ENCODE results near the gene CDC42EP3. TPM values are rescaled to one million over a fixed set of nuclear protein-coding genes. Genes with fewer than 3 reads are reported as not detected.

Gene CDC42EP3
- total and polyA plus RNA-seq, 2 donors (not counting 1 experiment from before 2014, with no cell fraction given): 28.0 to 29.9 TPM

DNA sequence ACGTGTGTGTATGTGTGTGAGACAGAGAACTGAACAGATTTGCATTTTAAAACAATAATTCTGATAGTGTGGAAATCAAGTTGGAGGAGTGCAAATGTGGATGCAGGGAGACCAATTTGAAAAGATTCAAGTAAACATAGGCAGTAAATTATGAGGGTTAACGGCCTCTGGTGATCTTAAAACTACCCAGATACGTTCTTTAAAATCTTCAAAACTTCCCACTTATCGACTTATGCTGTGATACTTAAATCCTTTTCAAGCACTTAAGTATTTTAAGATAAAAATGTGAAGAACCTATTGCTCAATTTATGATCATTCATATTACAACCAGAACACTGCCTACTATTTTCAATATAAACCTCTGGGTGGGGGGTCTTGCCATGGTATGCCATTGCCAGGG lies 37.7 kb upstream of the CDC42EP3 start:
- Mint-ChIP-seq H3K4me3 (no peak overlapping the region), H3K9me3 (ENCODE audit: insufficient read depth) (no peaks in the 10 kb centered on the region), H3K4me1 (peaks cover 48% of the 10 kb centered on the region), H3K27me3 (no peaks in the 10 kb centered on the region), H3K27ac (no peak overlapping the region)
- intact Hi-C loops (cut with micrococcal nuclease): no loop called here
- Histone ChIP-seq H3K36me3 (replicated peaks in 1 of 2; ENCODE audit: control extremely low read depth in 1 of 2, control insufficient read depth in 1 of 2, extremely low read depth in 1 of 2, insufficient read depth in 2 of 2, low read length in 1 of 2) (no peaks in the 10 kb centered on the region), H3K9ac (ENCODE audit: low read length) (no peak overlapping the region), H2AFZ (ENCODE audit: insufficient read depth, low read depth, low read length, poor library complexity, severe bottlenecking) (no peak overlapping the region), H3K4me2 (replicated peaks; ENCODE audit: low read depth, low read length, poor library complexity, severe bottlenecking) (no peak overlapping the region), H3K9me3 (ENCODE audit: control extremely low read depth in 1 of 3, control insufficient read depth in 2 of 3, insufficient read depth in 1 of 3, low read length in 2 of 3) (peaks cover 0 to 3% (median 0%) of the 10 kb centered on the region in 3 donors), H4K20me1 (ENCODE audit: control insufficient read depth, insufficient read depth, low read length, poor library complexity, severe bottlenecking) (no peaks in the 10 kb centered on the region), H3K79me2 (ENCODE audit: control insufficient read depth, insufficient read depth, low read length) (no peaks in the 10 kb centered on the region), H3K4me3 (ENCODE audit: control extremely low read depth in 1 of 5, extremely low read depth in 1 of 5, insufficient read depth in 1 of 5, low read depth in 2 of 5, low read length in 4 of 5) (no peak overlapping the region), H3K27ac (ENCODE audit: low read length in 2 of 2) (no peak overlapping the region), H3K27me3 (replicated peaks in 1 of 4; ENCODE audit: control extremely low read depth in 1 of 4, control insufficient read depth in 3 of 4, insufficient read depth in 4 of 4, low read length in 3 of 4) (peaks cover 0 to 2% (median 0%) of the 10 kb centered on the region in 4 experiments), H3K4me1 (ENCODE audit: control insufficient read depth in 2 of 2, insufficient read depth in 2 of 2, low read length in 2 of 2) (peaks cover 24 to 39% of the 10 kb centered on the region in 2 donors)
- ATAC-seq (ENCODE audit: low read depth): no peak
- TF ChIP-seq, protein P1, sequence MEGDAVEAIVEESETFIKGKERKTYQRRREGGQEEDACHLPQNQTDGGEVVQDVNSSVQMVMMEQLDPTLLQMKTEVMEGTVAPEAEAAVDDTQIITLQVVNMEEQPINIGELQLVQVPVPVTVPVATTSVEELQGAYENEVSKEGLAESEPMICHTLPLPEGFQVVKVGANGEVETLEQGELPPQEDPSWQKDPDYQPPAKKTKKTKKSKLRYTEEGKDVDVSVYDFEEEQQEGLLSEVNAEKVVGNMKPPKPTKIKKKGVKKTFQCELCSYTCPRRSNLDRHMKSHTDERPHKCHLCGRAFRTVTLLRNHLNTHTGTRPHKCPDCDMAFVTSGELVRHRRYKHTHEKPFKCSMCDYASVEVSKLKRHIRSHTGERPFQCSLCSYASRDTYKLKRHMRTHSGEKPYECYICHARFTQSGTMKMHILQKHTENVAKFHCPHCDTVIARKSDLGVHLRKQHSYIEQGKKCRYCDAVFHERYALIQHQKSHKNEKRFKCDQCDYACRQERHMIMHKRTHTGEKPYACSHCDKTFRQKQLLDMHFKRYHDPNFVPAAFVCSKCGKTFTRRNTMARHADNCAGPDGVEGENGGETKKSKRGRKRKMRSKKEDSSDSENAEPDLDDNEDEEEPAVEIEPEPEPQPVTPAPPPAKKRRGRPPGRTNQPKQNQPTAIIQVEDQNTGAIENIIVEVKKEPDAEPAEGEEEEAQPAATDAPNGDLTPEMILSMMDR (IDR thresholded peaks at IDR 0.05): no peak
- TF ChIP-seq EZH2 (IDR thresholded peaks at IDR 0.05; ENCODE audit: borderline replicate concordance, insufficient read depth, low read depth, low read length, poor library complexity, severe bottlenecking): no peak
- CTCF ChIA-PET: no interaction called here
- POLR2A ChIA-PET: no interaction called here
- WGBS (ENCODE audit: insufficient coverage): 33% methylated on average over 1 of the region's 4 CpGs
- no peak for DNase-seq

DNA sequence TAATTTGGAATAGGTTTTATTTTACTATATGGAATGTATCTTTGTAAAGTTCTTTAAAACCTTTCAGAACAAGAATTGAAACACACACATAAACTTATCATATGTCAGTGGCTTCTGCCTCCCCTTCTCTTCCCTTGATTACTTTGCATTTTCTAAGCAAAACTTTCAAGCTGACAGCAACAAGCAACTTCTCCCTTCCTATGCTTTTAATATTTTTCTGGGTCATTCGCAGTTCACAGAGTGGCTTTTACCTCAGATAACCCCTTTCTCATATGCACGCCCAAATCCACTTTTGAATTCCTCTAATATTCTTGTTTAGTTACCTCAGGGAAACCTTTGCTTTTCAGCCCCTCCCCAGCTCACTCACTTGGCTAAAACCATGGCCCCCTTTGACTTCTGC lies 36.7 kb upstream of the CDC42EP3 start:
- Histone ChIP-seq H3K9ac (ENCODE audit: low read length) (no peak overlapping the region), H3K4me2 (replicated peaks; ENCODE audit: low read depth, low read length, poor library complexity, severe bottlenecking) (no peak overlapping the region), H3K27ac (ENCODE audit: low read length in 2 of 2) (no peak overlapping the region), H3K27me3 (replicated peaks in 1 of 4; ENCODE audit: control extremely low read depth in 1 of 4, control insufficient read depth in 3 of 4, insufficient read depth in 4 of 4, low read length in 3 of 4) (peaks cover 0 to 2% (median 0%) of the 10 kb centered on the region in 4 experiments), H3K79me2 (ENCODE audit: control insufficient read depth, insufficient read depth, low read length) (no peaks in the 10 kb centered on the region), H3K4me3 (ENCODE audit: control extremely low read depth in 1 of 5, extremely low read depth in 1 of 5, insufficient read depth in 1 of 5, low read depth in 2 of 5, low read length in 4 of 5) (no peak overlapping the region), H3K9me3 (ENCODE audit: control extremely low read depth in 1 of 3, control insufficient read depth in 2 of 3, insufficient read depth in 1 of 3, low read length in 2 of 3) (no peaks in the 10 kb centered on the region), H2AFZ (ENCODE audit: insufficient read depth, low read depth, low read length, poor library complexity, severe bottlenecking) (no peak overlapping the region), H4K20me1 (ENCODE audit: control insufficient read depth, insufficient read depth, low read length, poor library complexity, severe bottlenecking) (no peaks in the 10 kb centered on the region), H3K36me3 (replicated peaks in 1 of 2; ENCODE audit: control extremely low read depth in 1 of 2, control insufficient read depth in 1 of 2, extremely low read depth in 1 of 2, insufficient read depth in 2 of 2, low read length in 1 of 2) (no peaks in the 10 kb centered on the region), H3K4me1 (ENCODE audit: control insufficient read depth in 2 of 2, insufficient read depth in 2 of 2, low read length in 2 of 2) (peaks cover 20 to 36% of the 10 kb centered on the region in 2 donors)
- Mint-ChIP-seq H3K4me3 (no peak overlapping the region), H3K4me1 (peaks cover 40% of the 10 kb centered on the region), H3K9me3 (ENCODE audit: insufficient read depth) (no peaks in the 10 kb centered on the region), H3K27me3 (no peaks in the 10 kb centered on the region), H3K27ac (no peak overlapping the region)
- ChIA-PET POLR2A (no interaction called here), CTCF (no interaction called here)
- TF ChIP-seq EZH2 (IDR thresholded peaks at IDR 0.05; ENCODE audit: borderline replicate concordance, insufficient read depth, low read depth, low read length, poor library complexity, severe bottlenecking): no peak
- TF ChIP-seq, protein P1 (IDR thresholded peaks at IDR 0.05): no peak
- intact Hi-C loops (cut with micrococcal nuclease): no loop called here
- 18% methylated on average over 2 of the region's 2 CpGs for WGBS (ENCODE audit: insufficient coverage)
- no peak for DNase-seq
- ATAC-seq (ENCODE audit: low read depth): no peak
